Measurements from ENCODE around the gene TMED10. TPM values are rescaled to one million over a fixed set of nuclear protein-coding genes. Genes with fewer than 3 reads are reported as not detected.

The TMED10 gene
- total RNA-seq = 243 and 257 TPM in 2 replicates

DNA sequence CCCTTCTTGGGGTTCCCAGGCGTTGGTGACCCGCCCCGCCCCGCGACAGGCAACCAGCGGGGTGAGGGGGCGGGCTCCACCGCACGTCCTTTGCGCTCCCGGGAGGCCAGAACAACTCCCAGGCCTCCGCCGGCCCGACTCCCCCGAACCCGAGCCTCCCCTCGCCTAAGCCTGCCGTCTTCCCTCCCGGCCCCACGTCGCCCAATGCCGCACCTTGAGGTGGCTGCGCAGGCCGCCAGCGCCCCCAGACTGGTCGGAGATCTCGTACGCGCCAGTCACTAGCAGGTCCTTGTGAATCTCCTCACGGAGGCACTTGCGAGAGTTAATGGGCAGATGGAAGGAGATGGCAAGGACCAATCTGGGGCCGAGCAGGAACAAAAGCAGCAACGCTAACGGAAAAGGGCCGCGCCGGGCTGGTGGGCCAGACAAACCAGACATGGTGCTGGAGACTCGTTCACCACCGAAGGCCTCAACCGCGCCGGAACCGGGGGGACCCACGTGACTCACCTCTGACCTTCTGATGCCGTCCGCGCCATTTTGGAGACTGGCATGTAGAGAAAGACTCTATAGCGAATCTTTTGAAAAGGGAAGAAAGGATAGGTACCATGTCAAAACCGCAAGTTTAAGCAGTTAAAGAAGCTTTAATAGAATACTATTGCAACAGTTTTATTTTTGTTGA is at the start of gene TMED10:
Gene TMED10, minus strand, starts transcription at position 471 of the 679 bp plus-strand sequence. Its CDS starts 33 bp downstream, at position 438.

GRCh38 chr14:75126679-75127473 is 49.5 kb downstream of the TMED10 start, which contains the start of gene NEK9:
NEK9 (minus strand) TSS chr14:75127048; CDS start chr14:75126921, 127 bp downstream.

Other genes with a start within 250 kb of the TMED10 start
- gene PGF, start 221.0 kb downstream of the TMED10 start, total RNA-seq = 378 and 418 TPM in 2 replicates
- gene EIF2B2, start 173.7 kb downstream of the TMED10 start, total RNA-seq = 149 and 194 TPM in 2 replicates
- gene MLH3, start 125.1 kb downstream of the TMED10 start, total RNA-seq = 14.1 and 14.3 TPM in 2 replicates
- gene ACYP1, start 112.6 kb downstream of the TMED10 start, total RNA-seq = 13.3 and 17.5 TPM in 2 replicates
- gene ZC2HC1C, start 107.0 kb downstream of the TMED10 start, total RNA-seq = 1.3 and 3.6 TPM in 2 replicates
- 24.0 and 56.4 TPM in 2 replicates for gene NEK9, start 49.6 kb downstream of the TMED10 start, total RNA-seq
- gene FOS, start 102.2 kb upstream of the TMED10 start, total RNA-seq = 3.2 and 4.9 TPM in 2 replicates